IMR-90 (cell line): ENCODE data around the gene COPZ1. TPM values are rescaled to one million over a fixed set of nuclear protein-coding genes. Genes with fewer than 3 reads are reported as not detected.

Experiments used
- ATAC-seq: fragments of 200-7000 bp; cut with Tn5 transposase; 2 replicates; pipeline ENCODE4 v1.9.1; 2020; ENCODE audit warnings: low read depth, mild to moderate bottlenecking, moderate library complexity
- BruUV-seq: library from RNA; stranded (reverse); fragments of 400-500 nt; replicated peaks from 2 replicates; lab custom pipeline; 2021; lab: Mats Ljungman, UMichigan
- CTCF ChIA-PET: fragments of 300-600 bp; formaldehyde crosslinking; extraction: SDS; loops from one replicate; lab custom pipeline; 2021; ENCODE audit warnings: antibody characterized with exemption; lab: Yijun Ruan, JAX
- POLR2A ChIA-PET: fragments of 300-600 bp; sonication (Branson Sonifier 250); formaldehyde crosslinking; loops from one replicate; lab custom pipeline; 2022; ENCODE audit warnings: antibody characterized with exemption; ENCODE audit not compliant: unreplicated experiment; lab: Charles Lee
- DNase-seq: peaks from one replicate; pipeline ENCODE4 v3.0.0; 2013
- H2AFZ ChIP-seq: replicated peaks from 2 replicates; pipeline ENCODE3; 2013; ENCODE audit warnings: low read length, mild to moderate bottlenecking; ENCODE audit not compliant: poor library complexity
- H2AK5ac ChIP-seq: 2 replicates; pipeline ENCODE4 v1.6.1; 2013; ENCODE audit warnings: low read depth, low read length, inconsistent platforms
- H2AK9ac ChIP-seq: replicated peaks from 2 replicates; pipeline ENCODE3; 2013; ENCODE audit warnings: mild to moderate bottlenecking, low read depth, low read length, moderate library complexity; ENCODE audit not compliant: poor library complexity
- H2BK120ac ChIP-seq: 2 replicates; pipeline ENCODE4 v1.6.1; 2013; ENCODE audit warnings: low read depth, low read length, inconsistent platforms
- H2BK15ac ChIP-seq: 3 replicates; pipeline ENCODE4 v1.6.1; 2013; ENCODE audit warnings: low read depth, low read length, inconsistent platforms
- H2BK20ac ChIP-seq: 2 replicates; pipeline ENCODE4 v1.6.1; 2013; ENCODE audit warnings: low read depth, mild to moderate bottlenecking, inconsistent platforms, low read length, moderate library complexity
- H2BK5ac ChIP-seq: 2 replicates; pipeline ENCODE4 v1.6.1; 2013; ENCODE audit warnings: mild to moderate bottlenecking, low read depth, low read length, inconsistent platforms; ENCODE audit not compliant: poor library complexity, severe bottlenecking
- H3K14ac ChIP-seq: replicated peaks from 2 replicates; pipeline ENCODE4 v1.6.1; 2013; ENCODE audit warnings: low read depth, low read length, inconsistent platforms
- H3K18ac ChIP-seq: 2 replicates; pipeline ENCODE4 v1.6.1; 2013; ENCODE audit warnings: low read depth, low read length, control low read depth
- H3K23ac ChIP-seq: 2 replicates; pipeline ENCODE4 v1.6.1; 2013; ENCODE audit warnings: low read depth, low read length, inconsistent platforms
- H3K27ac ChIP-seq: 2 replicates; pipeline ENCODE4 v1.5.1; 2013; ENCODE audit warnings: mild to moderate bottlenecking, control low read depth, low read length; ENCODE audit not compliant: insufficient read depth
- H3K27me3 ChIP-seq: 2 replicates; pipeline ENCODE4 v1.6.1; 2013; ENCODE audit warnings: low read length; ENCODE audit not compliant: control insufficient read depth, insufficient read depth
- H3K36me3 ChIP-seq: 2 replicates; pipeline ENCODE4 v1.6.1; 2013; ENCODE audit warnings: low read length, mixed read lengths; ENCODE audit not compliant: control insufficient read depth, insufficient read depth
- H3K4ac ChIP-seq: 2 replicates; pipeline ENCODE4 v1.6.1; 2013; ENCODE audit warnings: low read depth, low read length, inconsistent platforms
- H3K4me1 ChIP-seq: 2 replicates; pipeline ENCODE4 v1.6.1; 2013; ENCODE audit warnings: low read length, mixed read lengths; ENCODE audit not compliant: control insufficient read depth, insufficient read depth
- H3K4me2 ChIP-seq: 2 replicates; pipeline ENCODE4 v1.6.1; 2013; ENCODE audit warnings: low read depth, mild to moderate bottlenecking, control low read depth, low read length, moderate library complexity
- H3K4me3 ChIP-seq: 2 replicates; pipeline ENCODE4 v1.5.1; 2013; ENCODE audit warnings: low read depth, mild to moderate bottlenecking, control low read depth, low read length, moderate library complexity; ENCODE audit not compliant: insufficient read depth
- H3K56ac ChIP-seq: 2 replicates; pipeline ENCODE4 v1.6.1; 2013; ENCODE audit warnings: low read length, inconsistent platforms; ENCODE audit not compliant: insufficient read depth; ENCODE audit errors: extremely low read depth
- H3K79me1 ChIP-seq, 2 experiments: 2 replicates each; pipeline ENCODE4 v1.6.1; 2013; ENCODE audit warnings: low read length in 2 of 2, inconsistent platforms in 1 of 2, low read depth in 1 of 2
- H3K9ac ChIP-seq: 2 replicates; pipeline ENCODE4 v1.6.1; 2013; ENCODE audit warnings: low read depth, low read length, control low read depth
- H3K9me1 ChIP-seq: 2 replicates; pipeline ENCODE4 v1.6.1; 2013; ENCODE audit warnings: low read length, inconsistent platforms; ENCODE audit not compliant: insufficient read depth
- H3K9me3 ChIP-seq: 2 replicates; pipeline ENCODE4 v1.6.1; 2013; ENCODE audit warnings: low read length; ENCODE audit not compliant: control insufficient read depth, insufficient read depth
- H4K20me1 ChIP-seq: 2 replicates; pipeline ENCODE4 v1.6.1; 2013; ENCODE audit warnings: low read length, inconsistent platforms; ENCODE audit not compliant: insufficient read depth
- H4K5ac ChIP-seq: 2 replicates; pipeline ENCODE4 v1.6.1; 2013; ENCODE audit warnings: mild to moderate bottlenecking, low read depth, low read length, control low read depth
- H4K8ac ChIP-seq, 2 experiments: 2 replicates each; pipeline ENCODE4 v1.6.1; 2013; ENCODE audit warnings: low read depth in 2 of 2, low read length in 2 of 2, control low read depth in 1 of 2, inconsistent platforms in 1 of 2
- H4K91ac ChIP-seq: 2 replicates; pipeline ENCODE4 v1.6.1; 2013; ENCODE audit warnings: low read depth, low read length, inconsistent platforms; ENCODE audit not compliant: insufficient read depth
- BHLHE40 ChIP-seq: fragments of 150-350 bp; IDR thresholded peaks from 2 replicates; pipeline ENCODE4 v1.6.1; 2016; ENCODE audit warnings: mild to moderate bottlenecking, low read depth, low read length
- CEBPB ChIP-seq: IDR thresholded peaks from 2 replicates; pipeline ENCODE4 v1.6.1; 2012; ENCODE audit warnings: low read depth, low read length, improper control_type of control experiment
- CHD1 ChIP-seq: IDR thresholded peaks from 2 replicates; pipeline ENCODE4 v1.6.1; 2012; ENCODE audit warnings: low read depth, low read length, improper control_type of control experiment
- FOS ChIP-seq: fragments of 150-350 bp; IDR thresholded peaks from 2 replicates; pipeline ENCODE4 v1.6.1; 2016; ENCODE audit warnings: low read depth, low read length
- MAFK ChIP-seq: IDR thresholded peaks from 2 replicates; pipeline ENCODE4 v1.6.1; 2012; ENCODE audit warnings: low read depth, low read length, improper control_type of control experiment
- MAZ ChIP-seq: IDR thresholded peaks from 2 replicates; pipeline ENCODE4 v1.6.1; 2012; ENCODE audit warnings: low read depth, mild to moderate bottlenecking, low read length, improper control_type of control experiment, moderate library complexity, borderline replicate concordance
- MXI1 ChIP-seq: IDR thresholded peaks from 2 replicates; pipeline ENCODE4 v1.6.1; 2012; ENCODE audit warnings: low read depth, mild to moderate bottlenecking, low read length, moderate library complexity, borderline replicate concordance
- NFE2L2 ChIP-seq: fragments of 150-350 bp; IDR thresholded peaks from 2 replicates; pipeline ENCODE4 v1.6.1; 2016; ENCODE audit warnings: low read depth, mild to moderate bottlenecking, low read length
- POLR2A ChIP-seq: IDR thresholded peaks from 2 replicates; pipeline ENCODE4 v1.6.1; 2012; ENCODE audit warnings: mild to moderate bottlenecking, low read depth, low read length
- RAD21 ChIP-seq: IDR thresholded peaks from 2 replicates; pipeline ENCODE4 v1.6.1; 2012; ENCODE audit warnings: low read length, improper control_type of control experiment
- RCOR1 ChIP-seq: IDR thresholded peaks from 2 replicates; pipeline ENCODE4 v1.6.1; 2012; ENCODE audit warnings: mild to moderate bottlenecking, low read length, improper control_type of control experiment; ENCODE audit not compliant: insufficient replicate concordance
- RFX5 ChIP-seq: IDR thresholded peaks from 2 replicates; pipeline ENCODE4 v1.8.0; 2012; ENCODE audit warnings: low read depth, mild to moderate bottlenecking, low read length, moderate library complexity
- SMC3 ChIP-seq: fragments of 150-350 bp; IDR thresholded peaks from 2 replicates; pipeline ENCODE4 v1.6.1; 2016; ENCODE audit warnings: low read depth, mild to moderate bottlenecking, antibody characterized with exemption, low read length, moderate library complexity
- WGBS, 2 experiments: methylation state at CpG; one replicate each; pipeline versions ENCODE4 v1.1.5 to v1.1.7; 2013; ENCODE audit warnings: missing lambda C conversion rate in 2 of 2; ENCODE audit not compliant: insufficient read length in 1 of 2; ENCODE audit errors: extremely low coverage in 2 of 2; 5-methylcytosine and 5-hydroxymethylcytosine counted together
- dilution Hi-C: fragments of 300-500 bp; cut with HindIII; formaldehyde crosslinking; loops from one replicate; pipeline ENCODE4 v1.14.3; 2018; ENCODE audit warnings: low sequenced_read_pairs; ENCODE audit not compliant: unreplicated experiment
- in situ Hi-C: fragments of 300-500 bp; cut with MboI; formaldehyde crosslinking; loops from 3 replicates; pipeline ENCODE4 v1.14.3; 2019; ENCODE audit warnings: low sequenced_read_pairs, inconsistent platforms, mixed read lengths
- intact Hi-C: fragments of 100-400 bp; cut with micrococcal nuclease; formaldehyde crosslinking; loops from 2 replicates; pipeline ENCODE4 v1.10.0; 2022
- polyA plus RNA-seq, 3 experiments: library from polyadenylated mRNA; depleted of rRNA; stranded (reverse); fragments of >200 nt; gene quantifications; 2 replicates each; pipeline ENCODE4 v1.2.3, GENCODE V29; 2012; ENCODE audit warnings: low replicate concordance in 1 of 3
- total RNA-seq: library from RNA; depleted of rRNA; stranded (reverse); fragments of >200 nt; gene quantifications from 2 replicates; pipeline ENCODE4 v1.2.3, GENCODE V29; 2012
- TF ChIP-seq, protein P1 (sequence below): conservative IDR thresholded peaks from 2 replicates; pipeline ENCODE4 v1.5.1; 2012; ENCODE audit warnings: mild to moderate bottlenecking, low read depth, low read length, improper control_type of control experiment
- TF ChIP-seq, protein P2 (sequence below): fragments of 150-350 bp; IDR thresholded peaks from 2 replicates; pipeline ENCODE4 v1.6.1; 2016; ENCODE audit warnings: low read depth, mild to moderate bottlenecking, low read length, moderate library complexity, borderline replicate concordance
- TF ChIP-seq, protein P3 (sequence below): fragments of 150-350 bp; IDR thresholded peaks from 2 replicates; pipeline ENCODE4 v1.6.1; 2017; ENCODE audit warnings: mild to moderate bottlenecking, antibody characterized with exemption, low read length, low read depth

Gene COPZ1
- total and polyA plus RNA-seq, 2 of the 4 experiments (the other 2 are of a cell fraction), result 187 to 382 TPM

DNA sequence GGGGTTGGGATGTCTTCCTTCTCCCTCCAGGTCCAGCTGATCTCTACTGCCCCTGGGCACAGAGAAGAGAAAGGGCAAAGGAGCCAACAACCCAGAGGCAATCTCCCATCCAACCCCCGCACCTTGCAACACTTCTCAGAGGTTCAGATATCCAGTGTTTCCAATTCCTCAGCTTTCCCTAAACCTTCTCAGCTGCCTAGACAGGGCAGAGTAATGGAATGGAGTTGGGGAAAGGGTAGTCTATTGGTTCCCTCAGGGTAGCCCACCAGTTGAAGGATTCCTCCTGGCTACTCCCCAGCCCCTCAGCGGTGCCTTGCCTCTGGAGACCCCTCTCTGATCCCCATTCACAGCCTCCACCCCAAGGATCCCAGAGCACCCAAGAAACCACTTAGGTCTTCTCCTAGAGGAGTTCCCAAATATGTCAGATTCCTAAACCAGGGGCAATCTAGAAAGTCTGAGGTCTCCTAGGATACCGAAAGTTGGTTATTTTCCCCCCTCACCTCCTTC lies 24.7 kb upstream of the COPZ1 start:
- Histone ChIP-seq H4K8ac (no peak overlapping the region), H3K4me3 (no peak overlapping the region; the same call in 1 of the 2 replicates), H3K79me1 (no peaks in the 10 kb centered on the region), H4K91ac (no peak overlapping the region), H2AK5ac (no peak overlapping the region), H3K4me1 (peaks cover 9% of the 10 kb centered on the region), H2BK15ac (no peak overlapping the region), H3K27me3 (peaks cover 38% of the 10 kb centered on the region), H2BK120ac (no peak overlapping the region), H2AFZ (peak overlapping the region; percentile 1), H2AK9ac (no peak overlapping the region), H3K18ac (no peak overlapping the region), H4K20me1 (no peaks in the 10 kb centered on the region), H3K56ac (no peak overlapping the region), H3K14ac (no peak overlapping the region), H3K9me1 (0 out of 2 replicates have a peak, but pooled peaks cover 3% of the 10 kb centered on the region), H3K36me3 (no peaks in the 10 kb centered on the region), H3K9ac (0 out of 2 replicates have a peak overlapping the region, but pooled peaks have one; percentile 34), H2BK20ac (no peak overlapping the region), H3K27ac (no peak overlapping the region), H4K5ac (no peak overlapping the region), H2BK5ac (no peak overlapping the region), H3K23ac (0 out of 2 replicates have a peak overlapping the region, but pooled peaks have one; percentile 23), H3K4me2 (peak overlapping the region; percentile 76; the same call in 1 of the 2 replicates), H3K9me3 (no peaks in the 10 kb centered on the region), H3K4ac (0 out of 2 replicates have a peak overlapping the region, but pooled peaks have one; percentile 25)
- no TSS peak for BruUV-seq
- ChIA-PET CTCF (interaction anchor here (0.6 to 0.8 kb wide), 2 partner anchors 25 to 1564 kb away, joined by 3 read pairs; partner anchors contain the start of gene COPZ1), POLR2A (no interaction called here)
- intact Hi-C loops, result no loop called here
- ATAC-seq (peak; percentile 9), DNase-seq (no peak)
- no CpG with 5 or more reads among the region's 3 CpGs for WGBS, 2 experiments
- in situ Hi-C loops, result no loop called here
- dilution Hi-C loops, result no loop called here
- TF ChIP-seq NFE2L2, result no peak
- no peak for TF ChIP-seq MXI1
- TF ChIP-seq RCOR1, result no peak
- TF ChIP-seq BHLHE40, result no peak
- no peak for TF ChIP-seq FOS
- TF ChIP-seq CEBPB, result no peak
- no peak for TF ChIP-seq RFX5
- TF ChIP-seq, protein P1, sequence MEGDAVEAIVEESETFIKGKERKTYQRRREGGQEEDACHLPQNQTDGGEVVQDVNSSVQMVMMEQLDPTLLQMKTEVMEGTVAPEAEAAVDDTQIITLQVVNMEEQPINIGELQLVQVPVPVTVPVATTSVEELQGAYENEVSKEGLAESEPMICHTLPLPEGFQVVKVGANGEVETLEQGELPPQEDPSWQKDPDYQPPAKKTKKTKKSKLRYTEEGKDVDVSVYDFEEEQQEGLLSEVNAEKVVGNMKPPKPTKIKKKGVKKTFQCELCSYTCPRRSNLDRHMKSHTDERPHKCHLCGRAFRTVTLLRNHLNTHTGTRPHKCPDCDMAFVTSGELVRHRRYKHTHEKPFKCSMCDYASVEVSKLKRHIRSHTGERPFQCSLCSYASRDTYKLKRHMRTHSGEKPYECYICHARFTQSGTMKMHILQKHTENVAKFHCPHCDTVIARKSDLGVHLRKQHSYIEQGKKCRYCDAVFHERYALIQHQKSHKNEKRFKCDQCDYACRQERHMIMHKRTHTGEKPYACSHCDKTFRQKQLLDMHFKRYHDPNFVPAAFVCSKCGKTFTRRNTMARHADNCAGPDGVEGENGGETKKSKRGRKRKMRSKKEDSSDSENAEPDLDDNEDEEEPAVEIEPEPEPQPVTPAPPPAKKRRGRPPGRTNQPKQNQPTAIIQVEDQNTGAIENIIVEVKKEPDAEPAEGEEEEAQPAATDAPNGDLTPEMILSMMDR, result no peak
- TF ChIP-seq MAFK, result no peak
- TF ChIP-seq MAZ, result no peak
- no peak for TF ChIP-seq RAD21
- TF ChIP-seq SMC3, result no peak
- TF ChIP-seq CHD1, result no peak
- TF ChIP-seq, protein P2, sequence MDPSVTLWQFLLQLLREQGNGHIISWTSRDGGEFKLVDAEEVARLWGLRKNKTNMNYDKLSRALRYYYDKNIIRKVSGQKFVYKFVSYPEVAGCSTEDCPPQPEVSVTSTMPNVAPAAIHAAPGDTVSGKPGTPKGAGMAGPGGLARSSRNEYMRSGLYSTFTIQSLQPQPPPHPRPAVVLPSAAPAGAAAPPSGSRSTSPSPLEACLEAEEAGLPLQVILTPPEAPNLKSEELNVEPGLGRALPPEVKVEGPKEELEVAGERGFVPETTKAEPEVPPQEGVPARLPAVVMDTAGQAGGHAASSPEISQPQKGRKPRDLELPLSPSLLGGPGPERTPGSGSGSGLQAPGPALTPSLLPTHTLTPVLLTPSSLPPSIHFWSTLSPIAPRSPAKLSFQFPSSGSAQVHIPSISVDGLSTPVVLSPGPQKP, result no peak
- TF ChIP-seq POLR2A, result no peak
- TF ChIP-seq, protein P3, sequence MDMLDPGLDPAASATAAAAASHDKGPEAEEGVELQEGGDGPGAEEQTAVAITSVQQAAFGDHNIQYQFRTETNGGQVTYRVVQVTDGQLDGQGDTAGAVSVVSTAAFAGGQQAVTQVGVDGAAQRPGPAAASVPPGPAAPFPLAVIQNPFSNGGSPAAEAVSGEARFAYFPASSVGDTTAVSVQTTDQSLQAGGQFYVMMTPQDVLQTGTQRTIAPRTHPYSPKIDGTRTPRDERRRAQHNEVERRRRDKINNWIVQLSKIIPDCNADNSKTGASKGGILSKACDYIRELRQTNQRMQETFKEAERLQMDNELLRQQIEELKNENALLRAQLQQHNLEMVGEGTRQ, result no peak
